ENCODE data around the gene SOD3.

DNA sequence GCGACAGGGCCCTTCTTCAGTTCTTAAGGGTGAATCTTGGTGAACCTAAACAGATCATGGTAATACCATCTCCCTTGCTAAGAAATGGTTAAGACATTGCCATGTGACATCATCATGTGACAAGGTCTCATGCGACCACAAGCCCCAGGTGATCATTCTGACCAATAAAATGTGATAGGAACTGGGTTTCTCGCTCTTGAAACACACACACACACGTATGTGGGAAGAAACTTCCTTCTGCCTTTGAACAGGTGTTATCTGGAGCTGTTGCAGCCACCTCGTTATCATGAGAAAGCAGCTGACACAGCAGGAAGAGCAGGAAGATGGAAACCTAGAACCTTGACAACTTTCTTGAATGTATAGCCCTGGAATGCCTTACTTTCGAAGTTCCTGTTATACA is 10.2 kb downstream of the SOD3 start:
- TF ChIP-seq CTCF (IDR thresholded peaks at IDR 0.05) (no peak), SIN3A (IDR thresholded peaks at IDR 0.05; ENCODE audit: borderline replicate concordance, insufficient read depth, low read depth, low read length) (no peak), REST (IDR thresholded peaks at IDR 0.05; ENCODE audit: insufficient read depth in 1 of 2, low read depth in 2 of 2, low read length in 1 of 2) (no peak), POLR2AphosphoS5 (IDR thresholded peaks at IDR 0.05; ENCODE audit: low read depth, low read length) (no peak)

Measured in Panc1 (cell line).